Calu3 (cell line): ENCODE measurements around the gene OR2V1. TPM values are rescaled to one million over a fixed set of nuclear protein-coding genes. Genes with fewer than 3 reads are reported as not detected.
A peak's percentile ranks its signal among the peaks of the same experiment; 100 is the strongest.

Source experiments
- BruUV-seq: library from RNA; stranded (reverse); fragments of 400-500 nt; replicated peaks from 2 replicates; lab custom pipeline; 2021; lab: Mats Ljungman, UMichigan
- CTCF ChIA-PET: fragments of 300-600 bp; sonication (Branson Sonifier 250); formaldehyde crosslinking; loops from one replicate; lab custom pipeline; 2022; ENCODE audit warnings: antibody characterized with exemption; lab: Charles Lee
- DNase-seq: peaks from one replicate; pipeline ENCODE4 v3.0.0; 2022
- H3K27ac Mint-ChIP-seq: one replicate; pipeline ENCODE4 v1.8.0; 2022; ENCODE audit warnings: mixed read lengths; ENCODE audit not compliant: unreplicated experiment
- H3K27me3 Mint-ChIP-seq: one replicate; pipeline ENCODE4 v1.8.0; 2022; ENCODE audit warnings: mixed read lengths; ENCODE audit not compliant: unreplicated experiment
- H3K36me3 Mint-ChIP-seq: one replicate; pipeline ENCODE4 v1.8.0; 2022; ENCODE audit warnings: mild to moderate bottlenecking, moderate library complexity, mixed read lengths; ENCODE audit not compliant: insufficient read depth, unreplicated experiment
- H3K4me1 Mint-ChIP-seq: one replicate; pipeline ENCODE4 v1.8.0; 2022; ENCODE audit warnings: mild to moderate bottlenecking, low read depth, mixed read lengths; ENCODE audit not compliant: unreplicated experiment
- H3K4me3 Mint-ChIP-seq: one replicate; pipeline ENCODE4 v1.8.0; 2022; ENCODE audit warnings: mild to moderate bottlenecking, low read depth, moderate library complexity, mixed read lengths; ENCODE audit not compliant: unreplicated experiment
- H3K9me3 Mint-ChIP-seq: one replicate; pipeline ENCODE4 v1.8.0; 2022; ENCODE audit warnings: low read depth, mixed read lengths; ENCODE audit not compliant: unreplicated experiment
- CTCF ChIP-seq: fragments of 200-600 bp; IDR thresholded peaks from one replicate; pipeline ENCODE4 v1.8.0; 2022; ENCODE audit warnings: antibody characterized with exemption; ENCODE audit not compliant: unreplicated experiment
- intact Hi-C: fragments of 100-400 bp; cut with micrococcal nuclease; formaldehyde crosslinking; loops from one replicate; pipeline ENCODE4 v1.10.0; 2022; ENCODE audit not compliant: unreplicated experiment
- total RNA-seq: library from RNA; stranded (reverse); gene quantifications from 2 replicates; pipeline ENCODE4 v1.2.3, GENCODE V29; 2022

The OR2V1 gene
- total RNA-seq, 1 experiment from 2014 or later = not detected

- TF ChIP-seq CTCF = peak; percentile 62
- peaks cover 14% of the 10 kb centered on the region for H3K4me1 Mint-ChIP-seq
- peaks cover 32% of the 10 kb centered on the region for H3K27me3 Mint-ChIP-seq
- H3K4me3 Mint-ChIP-seq = no peak overlapping the region
- DNase-seq = peak; percentile 95
- CTCF ChIA-PET = interaction anchor here (0.5 kb wide), 1 partner anchor 293 kb away, joined by 3 read pairs; no protein-coding TSS in a partner anchor
- intact Hi-C loops = loop anchor here (2.0 to 5.0 kb wide), 3 partner anchors 115 to 377 kb away; no protein-coding TSS in a partner anchor
- no TSS peak for BruUV-seq
- peak overlapping the region; percentile 46 for H3K27ac Mint-ChIP-seq
- peaks cover 6% of the 10 kb centered on the region for H3K36me3 Mint-ChIP-seq
- no peaks in the 10 kb centered on the region for H3K9me3 Mint-ChIP-seq
Measured at GRCh38 chr5:181159286-181160151, 28.6 kb upstream of the OR2V1 start.

GRCh38 chr5:181158869-181159268 is 27.9 kb upstream of the OR2V1 start:
- no peak overlapping the region for H3K4me3 Mint-ChIP-seq
- H3K27ac Mint-ChIP-seq = no peak overlapping the region
- CTCF ChIA-PET = no interaction called here
- intact Hi-C loops = loop anchor here (2.0 to 5.0 kb wide), 3 partner anchors 114 to 377 kb away; no protein-coding TSS in a partner anchor
- peaks cover 32% of the 10 kb centered on the region for H3K27me3 Mint-ChIP-seq
- H3K4me1 Mint-ChIP-seq = peaks cover 14% of the 10 kb centered on the region
- DNase-seq = no peak
- no peaks in the 10 kb centered on the region for H3K9me3 Mint-ChIP-seq
- no peak for TF ChIP-seq CTCF
- BruUV-seq = no TSS peak
- peaks cover 6% of the 10 kb centered on the region for H3K36me3 Mint-ChIP-seq

- H3K27me3 Mint-ChIP-seq = peaks cover 32% of the 10 kb centered on the region
- peaks cover 23% of the 10 kb centered on the region for H3K4me1 Mint-ChIP-seq
- intact Hi-C loops = loop anchor here (5.0 kb wide), 2 partner anchors 289 to 374 kb away; no protein-coding TSS in a partner anchor
- no TSS peak for BruUV-seq
- peaks cover 3% of the 10 kb centered on the region for H3K9me3 Mint-ChIP-seq
- no peak for TF ChIP-seq CTCF
- CTCF ChIA-PET = no interaction called here
- H3K36me3 Mint-ChIP-seq = peaks cover 6% of the 10 kb centered on the region
- no peak overlapping the region for H3K27ac Mint-ChIP-seq
- no peak for DNase-seq
- no peak overlapping the region for H3K4me3 Mint-ChIP-seq
Measured at GRCh38 chr5:181156758-181157157, 25.8 kb upstream of the OR2V1 start.

GRCh38 chr5:181153814-181154213 is 22.8 kb upstream of the OR2V1 start:
- no peak for DNase-seq
- no peak for TF ChIP-seq CTCF
- Mint-ChIP-seq H3K36me3 (no peaks in the 10 kb centered on the region), H3K27ac (no peak overlapping the region), H3K4me1 (peaks cover 14% of the 10 kb centered on the region), H3K27me3 (peaks cover 60% of the 10 kb centered on the region), H3K9me3 (peaks cover 3% of the 10 kb centered on the region), H3K4me3 (no peak overlapping the region)
- CTCF ChIA-PET = interaction anchor here (0.7 kb wide), 1 partner anchor 71 kb away, joined by 3 read pairs; no protein-coding TSS in a partner anchor
- no TSS peak for BruUV-seq
- intact Hi-C loops = no loop called here
